Testis (tissue), 3 donors: ENCODE results near the gene RASAL2. TPM values are rescaled to one million over a fixed set of nuclear protein-coding genes. Genes with fewer than 3 reads are reported as not detected.

Experiments used
- DNase-seq: peaks from one replicate; pipeline ENCODE4 v3.0.0-alpha.2; 2019
- H3K27ac ChIP-seq, 2 donors: fragments of 200-600 bp; sonication (generic); one replicate each; pipeline ENCODE4 v1.5.1; 2019
- H3K27me3 ChIP-seq: fragments of 200-600 bp; sonication (generic); one replicate; pipeline ENCODE4 v1.5.1; 2019
- H3K36me3 ChIP-seq: fragments of 200-600 bp; sonication (generic); one replicate; pipeline ENCODE4 v1.5.1; 2017; ENCODE audit warnings: low read depth; ENCODE audit errors: missing control alignments
- H3K4me1 ChIP-seq: fragments of 200-600 bp; sonication (generic); one replicate; pipeline ENCODE4 v1.5.1; 2019
- H3K4me3 ChIP-seq, 2 donors: fragments of 200-600 bp; sonication (generic); one replicate each; pipeline ENCODE4 v1.5.1; 2017 to 2019
- H3K9me3 ChIP-seq: fragments of 200-600 bp; sonication (generic); one replicate; pipeline ENCODE4 v1.5.1; 2017
- POLR2A ChIP-seq: fragments of 450-650 bp; IDR thresholded peaks from one replicate; pipeline ENCODE4 v1.6.1; 2017; ENCODE audit warnings: antibody characterized with exemption, mild to moderate bottlenecking, moderate library complexity
- WGBS, 2 donors: methylation state at CpG; one replicate each; pipeline ENCODE4 v1.1.5; 2018; 5-methylcytosine and 5-hydroxymethylcytosine counted together
- intact Hi-C: fragments of 100-400 bp; cut with DNase I; formaldehyde crosslinking; loops from one replicate; pipeline ENCODE4 v1.15.1; 2023; ENCODE audit warnings: low total_unique reads
- polyA plus RNA-seq: library from polyadenylated mRNA; stranded (reverse); fragments of 350-450 nt; fragmentation: Illumina TruSeq; extraction: RNeasy Lipid Tissue Mini Kit (QIAGEN cat#74804); gene quantifications from one replicate; pipeline ENCODE4 v1.2.3, GENCODE V29; 2014; ENCODE audit warnings: low read depth, low replicate concordance; ENCODE audit not compliant: insufficient read depth
- total RNA-seq, 2 donors: library from RNA; depleted of rRNA; stranded (reverse); fragments of >200 nt; gene quantifications; one replicate each; pipeline ENCODE4 v1.2.3, GENCODE V29; 2016
- TF ChIP-seq, protein P1 (sequence below), 3 experiments: fragments of 450-650 bp in 2 of 3; fragments of 200-600 bp in 1 of 3; sonication (generic) in 1 of 3; IDR thresholded peaks; one replicate each; pipeline ENCODE4 v1.5.1; 2016 to 2019; ENCODE audit warnings: antibody characterized with exemption in 3 of 3, mild to moderate bottlenecking in 2 of 3, moderate library complexity in 1 of 3

The RASAL2 gene
- total and polyA plus RNA-seq, 3 donors from 2014 or later: 25.9 to 41.7 (median 39.6) TPM

DNA sequence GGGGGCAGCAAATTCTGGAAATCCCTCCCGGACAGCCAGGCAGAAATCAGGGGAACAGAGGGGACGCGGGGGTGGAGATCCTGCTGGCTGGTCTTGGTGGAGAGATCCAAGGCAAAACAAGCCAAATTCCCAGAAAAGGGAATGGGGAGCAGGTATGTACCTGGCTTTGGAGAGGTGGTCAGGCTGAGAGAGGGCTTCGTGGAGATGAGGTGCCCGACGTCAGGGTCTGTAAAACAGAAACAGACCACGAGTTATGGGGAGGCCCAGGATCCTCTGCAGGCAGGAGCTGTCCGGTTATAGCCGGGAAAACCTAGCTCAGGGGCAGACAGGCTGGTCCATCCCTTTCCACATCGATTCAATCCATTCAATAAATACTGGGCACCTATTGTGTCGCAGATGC, 398.4 kb downstream of the RASAL2 start:
- Histone ChIP-seq H3K4me3 (no peak overlapping the region), H3K27ac (no peak overlapping the region), H3K27me3 (no peaks in the 10 kb centered on the region), H3K36me3 (no peaks in the 10 kb centered on the region), H3K9me3 (no peaks in the 10 kb centered on the region), H3K4me1 (no peaks in the 10 kb centered on the region)
- TF ChIP-seq, protein P1, sequence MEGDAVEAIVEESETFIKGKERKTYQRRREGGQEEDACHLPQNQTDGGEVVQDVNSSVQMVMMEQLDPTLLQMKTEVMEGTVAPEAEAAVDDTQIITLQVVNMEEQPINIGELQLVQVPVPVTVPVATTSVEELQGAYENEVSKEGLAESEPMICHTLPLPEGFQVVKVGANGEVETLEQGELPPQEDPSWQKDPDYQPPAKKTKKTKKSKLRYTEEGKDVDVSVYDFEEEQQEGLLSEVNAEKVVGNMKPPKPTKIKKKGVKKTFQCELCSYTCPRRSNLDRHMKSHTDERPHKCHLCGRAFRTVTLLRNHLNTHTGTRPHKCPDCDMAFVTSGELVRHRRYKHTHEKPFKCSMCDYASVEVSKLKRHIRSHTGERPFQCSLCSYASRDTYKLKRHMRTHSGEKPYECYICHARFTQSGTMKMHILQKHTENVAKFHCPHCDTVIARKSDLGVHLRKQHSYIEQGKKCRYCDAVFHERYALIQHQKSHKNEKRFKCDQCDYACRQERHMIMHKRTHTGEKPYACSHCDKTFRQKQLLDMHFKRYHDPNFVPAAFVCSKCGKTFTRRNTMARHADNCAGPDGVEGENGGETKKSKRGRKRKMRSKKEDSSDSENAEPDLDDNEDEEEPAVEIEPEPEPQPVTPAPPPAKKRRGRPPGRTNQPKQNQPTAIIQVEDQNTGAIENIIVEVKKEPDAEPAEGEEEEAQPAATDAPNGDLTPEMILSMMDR (IDR thresholded peaks at IDR 0.05): no peak
- TF ChIP-seq POLR2A: no peak
- intact Hi-C loops: no loop called here
- WGBS, 2 donors: 84 to 91% methylated on average over 11 of the region's 11 CpGs
- no peak for DNase-seq

- Histone ChIP-seq H3K4me3 (no peak overlapping the region), H3K27me3 (no peaks in the 10 kb centered on the region), H3K4me1 (no peaks in the 10 kb centered on the region), H3K9me3 (no peaks in the 10 kb centered on the region), H3K36me3 (no peaks in the 10 kb centered on the region), H3K27ac (no peak overlapping the region)
- WGBS, 2 donors: 91 to 97% methylated on average over 7 to 16 of the region's 16 CpGs
- TF ChIP-seq POLR2A: no peak
- TF ChIP-seq, protein P1 (IDR thresholded peaks at IDR 0.05): no peak
- intact Hi-C loops: no loop called here
- no peak for DNase-seq
Observed at GRCh38 chr1:178493301-178493741, 399.4 kb downstream of the RASAL2 start.

- intact Hi-C loops: no loop called here
- H3K4me3 ChIP-seq: no peak overlapping the region
- TF ChIP-seq POLR2A: no peak
- no peaks in the 10 kb centered on the region for H3K4me1 ChIP-seq
- H3K36me3 ChIP-seq: no peaks in the 10 kb centered on the region
- DNase-seq: no peak
- WGBS, 2 donors: 92 to 93% methylated on average over 12 to 13 of the region's 13 CpGs
- H3K9me3 ChIP-seq: no peaks in the 10 kb centered on the region
- no peak overlapping the region for H3K27ac ChIP-seq
- no peaks in the 10 kb centered on the region for H3K27me3 ChIP-seq
Observed at GRCh38 chr1:178494569-178494971, 400.7 kb downstream of the RASAL2 start.

DNA sequence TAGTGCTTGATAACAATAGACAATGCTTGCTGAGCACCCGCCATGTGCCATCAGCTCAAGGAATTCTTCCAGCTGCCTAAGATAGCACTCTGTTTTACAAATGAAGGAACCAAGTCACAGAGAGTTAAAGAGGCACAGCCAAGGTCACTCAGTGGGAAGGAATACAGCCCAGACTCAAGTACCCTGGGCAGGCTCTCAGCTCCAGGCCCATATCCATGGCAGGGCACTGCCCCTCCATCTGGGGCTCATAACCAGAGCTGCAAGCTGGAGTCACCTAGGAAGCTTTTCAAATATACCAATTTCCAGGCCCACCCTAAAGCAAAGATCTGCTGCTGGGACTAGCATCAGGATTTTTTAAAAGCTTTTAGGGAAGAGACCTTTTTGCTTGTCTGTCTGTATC, 401.3 kb downstream of the RASAL2 start:
- H3K36me3 ChIP-seq: no peaks in the 10 kb centered on the region
- no peaks in the 10 kb centered on the region for H3K9me3 ChIP-seq
- no peaks in the 10 kb centered on the region for H3K27me3 ChIP-seq
- no peak overlapping the region for H3K27ac ChIP-seq
- no peak for DNase-seq
- intact Hi-C loops: no loop called here
- no peak for TF ChIP-seq POLR2A
- TF ChIP-seq, protein P1 (IDR thresholded peaks at IDR 0.05): no peak
- no peaks in the 10 kb centered on the region for H3K4me1 ChIP-seq
- 86 to 88% methylated on average over 1 of the region's 1 CpG for WGBS, 2 donors
- no peak overlapping the region for H3K4me3 ChIP-seq

- no peak overlapping the region for H3K4me3 ChIP-seq
- intact Hi-C loops: no loop called here
- DNase-seq: no peak
- H3K27me3 ChIP-seq: no peaks in the 10 kb centered on the region
- H3K9me3 ChIP-seq: no peaks in the 10 kb centered on the region
- no peak for TF ChIP-seq POLR2A
- TF ChIP-seq, protein P1 (IDR thresholded peaks at IDR 0.05): no peak
- no peaks in the 10 kb centered on the region for H3K36me3 ChIP-seq
- H3K27ac ChIP-seq: no peak overlapping the region
- WGBS, 2 donors: 89% methylated on average over 16 of the region's 16 CpGs
- no peaks in the 10 kb centered on the region for H3K4me1 ChIP-seq
Observed at GRCh38 chr1:178495741-178496409, 402.0 kb downstream of the RASAL2 start.
